ENCODE measurements around the gene PXT1.

DNA sequence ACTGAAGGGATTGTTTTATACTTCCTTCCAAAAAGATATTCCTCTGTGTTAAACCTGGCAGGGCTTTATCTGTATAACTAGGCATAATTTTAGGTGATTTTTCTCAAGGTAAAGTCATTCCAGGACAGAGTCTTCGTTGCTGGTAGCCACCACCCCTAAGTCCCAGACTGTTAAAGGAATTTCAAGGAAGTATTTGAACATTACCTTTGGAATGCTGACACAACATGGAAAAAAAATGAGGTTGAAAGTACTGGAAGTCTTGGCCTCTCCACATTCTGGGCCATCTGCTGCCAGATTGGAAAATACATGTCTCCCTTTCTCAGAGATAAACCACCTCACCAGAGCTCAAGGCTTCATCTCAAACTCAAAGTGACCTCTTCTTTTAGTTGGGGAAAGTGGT is 28.2 kb downstream of the PXT1 start:
- TF ChIP-seq, protein P1, sequence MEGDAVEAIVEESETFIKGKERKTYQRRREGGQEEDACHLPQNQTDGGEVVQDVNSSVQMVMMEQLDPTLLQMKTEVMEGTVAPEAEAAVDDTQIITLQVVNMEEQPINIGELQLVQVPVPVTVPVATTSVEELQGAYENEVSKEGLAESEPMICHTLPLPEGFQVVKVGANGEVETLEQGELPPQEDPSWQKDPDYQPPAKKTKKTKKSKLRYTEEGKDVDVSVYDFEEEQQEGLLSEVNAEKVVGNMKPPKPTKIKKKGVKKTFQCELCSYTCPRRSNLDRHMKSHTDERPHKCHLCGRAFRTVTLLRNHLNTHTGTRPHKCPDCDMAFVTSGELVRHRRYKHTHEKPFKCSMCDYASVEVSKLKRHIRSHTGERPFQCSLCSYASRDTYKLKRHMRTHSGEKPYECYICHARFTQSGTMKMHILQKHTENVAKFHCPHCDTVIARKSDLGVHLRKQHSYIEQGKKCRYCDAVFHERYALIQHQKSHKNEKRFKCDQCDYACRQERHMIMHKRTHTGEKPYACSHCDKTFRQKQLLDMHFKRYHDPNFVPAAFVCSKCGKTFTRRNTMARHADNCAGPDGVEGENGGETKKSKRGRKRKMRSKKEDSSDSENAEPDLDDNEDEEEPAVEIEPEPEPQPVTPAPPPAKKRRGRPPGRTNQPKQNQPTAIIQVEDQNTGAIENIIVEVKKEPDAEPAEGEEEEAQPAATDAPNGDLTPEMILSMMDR (tag by site-specific recombination; IDR thresholded peaks at IDR 0.05), result no peak
- TF ChIP-seq ZNF350 (tag by site-specific recombination; IDR thresholded peaks at IDR 0.05), result no peak
- TF ChIP-seq ZNF501 (tag by site-specific recombination; IDR thresholded peaks at IDR 0.05), result no peak
- TF ChIP-seq, protein P2, sequence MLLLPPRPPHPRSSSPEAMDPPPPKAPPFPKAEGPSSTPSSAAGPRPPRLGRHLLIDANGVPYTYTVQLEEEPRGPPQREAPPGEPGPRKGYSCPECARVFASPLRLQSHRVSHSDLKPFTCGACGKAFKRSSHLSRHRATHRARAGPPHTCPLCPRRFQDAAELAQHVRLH (tag by site-specific recombination; IDR thresholded peaks at IDR 0.05), result no peak

Data from HEK293 (cell line).